Activated T-helper 2 cell treated with anti-CD3 and anti-CD28 coated beads, Interferon-gamma antibody, Interleukin-2, Interleukin-4, amounts not matched to agents 10 μg/mL and 5 μg/mL and 100 μg/mL, durations not matched to agents 14 hours and 24 hours and 36 hours (primary cell): ENCODE measurements around the gene FOSL1. TPM values are rescaled to one million over a fixed set of nuclear protein-coding genes. Genes with fewer than 3 reads are reported as not detected.
"Not testable (repeated sequence)": the region's sequence is repeated elsewhere in the genome, so short reads cannot be mapped to it uniquely, and the experiment has no call there.

Experiments
- DNase-seq: peaks from one replicate; pipeline ENCODE4 v3.0.0; 2021; ENCODE audit warnings: low spot score
- H3K27ac Mint-ChIP-seq: one replicate; pipeline ENCODE4 v1.8.0; 2021; ENCODE audit warnings: mixed read lengths
- H3K27me3 Mint-ChIP-seq: one replicate; pipeline ENCODE4 v1.8.0; 2021; ENCODE audit warnings: low read depth, mixed read lengths
- H3K36me3 Mint-ChIP-seq: one replicate; pipeline ENCODE4 v1.8.0; 2021; ENCODE audit warnings: low read depth, mixed read lengths
- H3K4me1 Mint-ChIP-seq: one replicate; pipeline ENCODE4 v1.8.0; 2021; ENCODE audit warnings: low read depth, mixed read lengths
- H3K4me3 Mint-ChIP-seq: one replicate; pipeline ENCODE4 v1.8.0; 2021; ENCODE audit warnings: low read depth, mild to moderate bottlenecking, moderate library complexity, mixed read lengths
- H3K9me3 Mint-ChIP-seq: one replicate; pipeline ENCODE4 v1.8.0; 2021; ENCODE audit warnings: mixed read lengths
- intact Hi-C: fragments of 100-400 bp; cut with micrococcal nuclease; formaldehyde crosslinking; loops from one replicate; pipeline ENCODE4 v1.15.1; 2023
- total RNA-seq: library from RNA; stranded (reverse); gene quantifications from 2 replicates; pipeline ENCODE4 v1.2.3, GENCODE V29; 2022

FOSL1 gene
- total RNA-seq, 1 donor from 2014 or later: 24.0 TPM

DNA sequence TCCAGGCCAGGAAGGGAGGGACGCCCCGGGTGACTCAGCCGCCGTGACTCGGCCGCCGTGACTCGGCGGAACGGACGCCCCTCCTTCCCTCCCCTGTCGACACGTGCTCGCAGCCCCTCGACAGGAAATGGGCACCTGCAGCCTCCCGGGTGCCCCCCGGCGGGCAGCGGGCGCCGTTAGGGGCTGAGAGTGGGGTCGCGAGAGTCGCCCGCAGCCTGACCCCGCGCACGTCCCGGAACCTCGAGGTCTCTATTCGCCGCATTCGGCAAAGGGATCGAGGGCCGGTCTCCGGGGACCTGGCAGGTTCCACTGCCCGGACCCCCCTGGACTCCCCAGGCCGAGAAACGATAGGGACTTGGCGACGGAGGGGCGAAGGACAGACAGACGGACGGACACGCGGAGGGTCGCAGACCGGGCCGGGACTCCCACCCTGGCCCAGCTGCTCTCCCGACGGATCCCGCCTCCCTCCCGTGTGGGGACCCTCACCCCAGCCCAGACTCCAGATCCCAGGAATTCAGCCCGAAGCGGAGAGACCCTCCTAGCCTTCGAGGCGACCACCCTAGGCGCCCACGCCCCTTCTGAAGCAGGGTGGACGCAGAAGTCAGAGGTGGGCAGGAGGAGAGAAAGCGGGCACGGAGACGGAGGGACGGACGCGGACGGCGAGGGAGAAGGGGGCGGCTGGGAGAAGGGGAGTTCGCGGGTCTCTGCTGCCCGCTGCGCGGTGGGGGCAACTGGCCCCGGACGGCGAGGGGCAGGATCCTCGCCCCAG is 648 bp downstream of the FOSL1 start:
- intact Hi-C loops: loop anchor here (1.0 kb wide), 2 partner anchors 9 to 20 kb away; partner anchors contain the start of genes C11orf68, CCDC85B and DRAP1
- DNase-seq: peak; percentile 57
- Mint-ChIP-seq H3K4me1 (peaks cover 35% of the 10 kb centered on the region), H3K4me3 (peak overlapping the region; percentile 82), H3K27ac (peak overlapping the region; percentile 58), H3K36me3 (peaks cover 30% of the 10 kb centered on the region), H3K9me3 (no peaks in the 10 kb centered on the region), H3K27me3 (no peaks in the 10 kb centered on the region)

- peaks cover 41% of the 10 kb centered on the region for H3K4me1 Mint-ChIP-seq
- intact Hi-C loops: no loop called here
These were observed 1.4 kb downstream of the FOSL1 start for GRCh38 chr11:65898656-65899355.

DNA sequence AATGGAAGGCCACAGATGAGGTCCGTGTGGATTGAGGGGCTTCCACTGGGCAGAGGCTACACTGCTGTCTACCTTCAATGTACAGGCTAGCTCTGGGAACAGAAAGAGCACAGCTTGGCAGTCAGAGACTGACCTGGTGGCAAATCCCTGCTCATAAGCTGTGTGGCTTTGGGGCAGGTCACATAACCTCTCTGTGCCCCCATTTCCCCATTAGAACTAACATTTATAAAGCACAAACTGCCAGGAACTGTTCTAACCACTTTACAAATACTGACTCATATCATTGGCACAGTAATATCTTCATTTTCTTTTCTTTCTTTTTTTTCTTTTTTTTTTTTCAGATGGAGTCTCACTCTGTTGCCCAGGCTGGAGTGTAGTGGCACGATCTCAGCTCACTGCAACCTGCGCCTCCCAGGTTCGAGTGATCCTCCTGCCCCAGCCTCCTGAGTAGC is 3.1 kb downstream of the FOSL1 start:
- H3K27ac Mint-ChIP-seq: peak overlapping the region; percentile 27
- intact Hi-C loops: no loop called here
- peak overlapping the region; percentile 13 for H3K4me3 Mint-ChIP-seq

More at GRCh38 chr11:65898656-65899355, 1.4 kb downstream of the FOSL1 start:
- Mint-ChIP-seq H3K4me3 (peak overlapping the region; percentile 82), H3K9me3 (no peaks in the 10 kb centered on the region), H3K27ac (peak overlapping the region; percentile 71), H3K36me3 (peaks cover 36% of the 10 kb centered on the region), H3K27me3 (no peaks in the 10 kb centered on the region)
- DNase-seq: no peak

DNA sequence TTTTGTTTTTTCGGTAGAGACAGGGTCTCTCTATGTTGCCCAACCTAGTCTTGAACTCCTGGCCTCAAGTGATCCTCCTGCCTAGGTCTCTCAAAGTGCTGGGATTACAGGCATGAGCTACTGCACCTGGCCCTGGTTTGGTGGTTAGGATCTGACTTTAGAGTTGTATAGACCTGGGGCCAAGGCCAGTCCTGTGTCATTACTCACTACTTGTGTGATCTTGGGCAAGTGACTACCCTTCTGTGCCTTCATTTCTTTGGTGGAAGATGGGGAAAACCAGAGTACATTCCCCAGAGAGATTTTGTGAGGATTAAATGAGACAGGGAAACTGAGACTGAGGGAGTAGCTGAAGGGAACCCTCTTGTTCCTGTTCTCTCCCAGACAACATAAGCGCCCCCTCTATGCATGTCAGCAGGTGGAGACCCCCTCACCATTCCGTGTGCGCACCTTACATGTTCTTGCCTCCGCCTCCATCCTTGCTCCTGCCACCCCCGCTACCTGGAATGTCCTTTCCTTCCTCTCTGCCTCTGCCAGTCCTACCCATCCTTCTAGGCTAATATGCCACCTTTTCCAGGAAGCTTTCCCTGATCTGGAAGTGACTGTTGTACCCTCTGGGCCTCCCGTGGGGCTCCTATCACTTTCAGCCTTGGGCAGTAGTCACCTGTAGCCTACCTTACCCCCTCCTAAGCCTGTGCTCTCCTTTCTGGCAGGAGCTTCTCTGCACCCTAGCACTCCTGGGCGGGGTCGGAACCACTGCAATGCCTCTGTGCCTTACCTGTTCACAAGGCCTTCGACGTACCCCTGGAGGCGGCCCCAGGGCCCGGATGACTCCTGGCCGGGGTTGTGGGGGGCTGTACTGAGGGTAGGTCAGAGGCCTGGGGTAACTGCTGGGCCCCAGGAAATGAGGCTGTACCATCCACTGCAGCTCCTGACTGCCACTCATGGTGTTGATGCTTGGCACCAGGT is 3.9 kb downstream of the FOSL1 start:
- Mint-ChIP-seq H3K27ac (peak overlapping the region; percentile 27), H3K4me3 (peak overlapping the region; percentile 2), H3K36me3 (peaks cover 58% of the 10 kb centered on the region), H3K4me1 (peaks cover 50% of the 10 kb centered on the region), H3K27me3 (no peaks in the 10 kb centered on the region), H3K9me3 (no peaks in the 10 kb centered on the region)
- no peak for DNase-seq
- intact Hi-C loops: no loop called here

More for the DNA sequence above, 3.1 kb downstream of the FOSL1 start:
- H3K36me3 Mint-ChIP-seq: peaks cover 51% of the 10 kb centered on the region
- H3K27me3 Mint-ChIP-seq: no peaks in the 10 kb centered on the region
- no peaks in the 10 kb centered on the region for H3K9me3 Mint-ChIP-seq
- no peak for DNase-seq
- H3K4me1 Mint-ChIP-seq: peaks cover 50% of the 10 kb centered on the region

GRCh38 chr11:65895482-65895981 is 4.7 kb downstream of the FOSL1 start:
- peak overlapping the region; percentile 30 for H3K4me3 Mint-ChIP-seq
- no peak for DNase-seq
- peaks cover 45% of the 10 kb centered on the region for H3K4me1 Mint-ChIP-seq

DNA sequence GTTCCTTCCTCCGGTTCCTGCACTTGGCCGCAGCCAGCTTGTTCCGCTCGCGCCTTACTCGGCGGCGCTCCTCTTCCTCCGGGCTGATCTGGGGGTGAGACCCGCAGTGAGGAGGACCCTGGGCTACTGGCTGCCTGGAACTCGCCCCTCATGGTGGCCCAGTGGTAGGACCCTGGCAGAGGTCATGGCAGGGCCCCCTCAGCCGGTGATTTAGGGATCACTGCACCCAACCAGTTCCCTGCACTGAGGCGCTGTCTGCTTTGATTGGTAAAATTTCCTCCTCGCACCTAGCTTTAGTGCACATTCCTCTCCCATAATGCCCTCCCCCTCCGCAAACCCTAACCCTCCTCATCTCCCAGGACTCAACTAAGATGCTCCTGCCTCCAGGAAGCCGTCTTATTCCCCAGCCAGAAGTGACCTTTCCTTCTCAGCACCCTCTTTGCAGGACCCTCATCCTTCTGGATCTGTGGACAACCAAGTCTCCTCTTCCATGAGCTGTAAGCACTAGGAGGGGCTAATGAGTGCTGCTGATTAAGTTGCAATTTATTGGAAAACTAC is 6.1 kb downstream of the FOSL1 start:
- Mint-ChIP-seq H3K27ac (peak overlapping the region; percentile 85), H3K36me3 (peaks cover 59% of the 10 kb centered on the region), H3K27me3 (no peaks in the 10 kb centered on the region), H3K9me3 (no peaks in the 10 kb centered on the region), H3K4me3 (peak overlapping the region; percentile 79), H3K4me1 (peaks cover 55% of the 10 kb centered on the region)
- intact Hi-C loops: loop anchor here (5.0 kb wide), 1 partner anchor 33 kb away; no protein-coding TSS in a partner anchor
- peak; percentile 41 for DNase-seq

More at GRCh38 chr11:65895482-65895981, 4.7 kb downstream of the FOSL1 start:
- Mint-ChIP-seq H3K27ac (peak overlapping the region; percentile 31), H3K9me3 (no peaks in the 10 kb centered on the region), H3K27me3 (no peaks in the 10 kb centered on the region), H3K36me3 (peaks cover 59% of the 10 kb centered on the region)
- intact Hi-C loops: no loop called here

GRCh38 chr11:65892661-65893317 is 7.4 kb downstream of the FOSL1 start:
- intact Hi-C loops: loop anchor here (5.0 kb wide), 1 partner anchor 35 kb away; no protein-coding TSS in a partner anchor
- peaks cover 58% of the 10 kb centered on the region for H3K36me3 Mint-ChIP-seq
- H3K9me3 Mint-ChIP-seq: no peaks in the 10 kb centered on the region
- no peak for DNase-seq
- H3K27me3 Mint-ChIP-seq: no peaks in the 10 kb centered on the region
- peak overlapping the region; percentile 78 for H3K27ac Mint-ChIP-seq
- peaks cover 55% of the 10 kb centered on the region for H3K4me1 Mint-ChIP-seq
- H3K4me3 Mint-ChIP-seq: peak overlapping the region; percentile 79

- not testable (repeated sequence) for H3K27me3 Mint-ChIP-seq, DNase-seq, H3K9me3 Mint-ChIP-seq
- Mint-ChIP-seq H3K27ac (peak overlapping the region; percentile 78), H3K36me3 (peaks cover 57% of the 10 kb centered on the region), H3K4me1 (peaks cover 56% of the 10 kb centered on the region), H3K4me3 (peak overlapping the region; percentile 79)
- intact Hi-C loops: loop anchor here (5.0 kb wide), 1 partner anchor 35 kb away; no protein-coding TSS in a partner anchor
These were observed 8.0 kb downstream of the FOSL1 start for GRCh38 chr11:65892137-65892540.

GRCh38 chr11:65891219-65892136 is 8.7 kb downstream of the FOSL1 start:
- Mint-ChIP-seq H3K27me3 (no peaks in the 10 kb centered on the region), H3K36me3 (peaks cover 57% of the 10 kb centered on the region), H3K4me3 (peak overlapping the region; percentile 79), H3K9me3 (no peaks in the 10 kb centered on the region), H3K4me1 (peaks cover 59% of the 10 kb centered on the region), H3K27ac (peak overlapping the region; percentile 78)
- no peak for DNase-seq
- intact Hi-C loops: loop anchor here (5.0 kb wide), 1 partner anchor 36 kb away; no protein-coding TSS in a partner anchor

- intact Hi-C loops: loop anchor here (1.0 to 5.0 kb wide), 3 partner anchors 10 to 37 kb away; partner anchors contain the start of genes CFL1 and FOSL1
- Mint-ChIP-seq H3K9me3 (no peaks in the 10 kb centered on the region), H3K27me3 (no peaks in the 10 kb centered on the region), H3K36me3 (peaks cover 54% of the 10 kb centered on the region), H3K4me1 (peaks cover 56% of the 10 kb centered on the region), H3K4me3 (peak within 1 kb of the TSS; percentile 98), H3K27ac (peak within 1 kb of the TSS; percentile 92)
- DNase-seq: peak; percentile 98
These were observed 9.6 kb downstream of the FOSL1 start, which contains the start of gene CCDC85B for GRCh38 chr11:65890324-65891218. CCDC85B (plus strand) TSS chr11:65890673; CDS start chr11:65890784, 111 bp downstream.
